ENCODE results near the gene YBEY.

The YBEY gene

GRCh38 chr21:46316708-46317324, 30.7 kb downstream of the YBEY start:
- Histone ChIP-seq H3K27me3 (ENCODE audit: insufficient read depth, insufficient read length) (no peaks in the 10 kb centered on the region), H3K9me3 (ENCODE audit: insufficient read depth, low read length) (no peaks in the 10 kb centered on the region), H3K4me1 (ENCODE audit: insufficient read depth, insufficient read length) (peaks cover 23% of the 10 kb centered on the region), H3K9ac (ENCODE audit: insufficient read length, low read depth) (peak overlapping the region; percentile 1), H3K36me3 (ENCODE audit: insufficient read depth, insufficient read length, low read length) (peaks cover 71% of the 10 kb centered on the region), H3K4me3 (ENCODE audit: insufficient read length, low read depth) (no peak overlapping the region)
- no peak for TF ChIP-seq YY1 (IDR thresholded peaks at IDR 0.05; ENCODE audit: insufficient read depth, insufficient read length)
- TF ChIP-seq ZNF274 (IDR thresholded peaks at IDR 0.05; ENCODE audit: low read depth, low read length) = no peak
- TF ChIP-seq SUZ12 (IDR thresholded peaks at IDR 0.05; ENCODE audit: extremely low read depth, insufficient read depth, insufficient read length) = no peak
- DNase-seq (ENCODE audit: low read depth, low spot score) = no peak

DNA sequence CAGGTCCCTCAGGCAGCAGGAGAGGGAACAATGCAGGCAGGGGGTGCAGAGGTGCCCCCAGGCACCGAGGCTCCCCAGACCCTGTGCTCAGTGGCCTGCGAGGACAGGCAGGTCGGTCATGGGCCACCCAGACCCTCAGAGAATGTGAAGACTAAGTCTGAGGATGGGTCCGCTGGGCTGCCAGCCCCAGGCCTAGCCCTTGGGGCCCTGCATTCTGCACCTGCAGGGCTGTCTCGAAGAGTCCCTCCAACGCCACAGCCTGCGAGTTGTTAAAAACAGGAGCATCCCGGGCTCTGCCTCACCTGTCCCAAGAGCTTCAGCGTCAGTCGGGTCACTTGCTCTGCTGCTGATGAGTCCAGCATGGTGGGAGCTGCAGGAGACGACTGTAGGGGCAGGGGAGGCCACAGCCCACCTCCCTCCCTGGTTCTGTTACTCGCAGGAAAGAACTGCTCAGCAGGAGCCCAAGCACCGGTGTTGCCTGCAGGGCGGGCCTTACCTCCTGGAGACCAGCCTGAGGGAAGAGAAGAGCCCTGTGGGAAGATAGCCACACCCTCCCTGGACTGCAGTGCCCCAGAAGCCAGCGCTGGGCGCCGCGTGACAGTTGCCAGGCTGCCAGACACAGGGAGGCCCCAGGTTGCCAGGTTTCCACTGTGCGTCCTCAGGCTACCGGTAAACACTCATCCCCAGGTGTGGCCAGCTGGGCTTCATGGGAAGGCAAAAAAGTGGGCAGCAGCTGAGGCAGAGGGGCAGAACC, 31.7 kb downstream of the YBEY start:
- DNase-seq (ENCODE audit: low read depth, low spot score) = no peak
- peak overlapping the region; percentile 66 for H3K9ac ChIP-seq (ENCODE audit: insufficient read length, low read depth)
- H3K36me3 ChIP-seq (ENCODE audit: insufficient read depth, insufficient read length, low read length) = peaks cover 80% of the 10 kb centered on the region
- no peak overlapping the region for H3K4me3 ChIP-seq (ENCODE audit: insufficient read length, low read depth)
- TF ChIP-seq SUZ12 (IDR thresholded peaks at IDR 0.05; ENCODE audit: extremely low read depth, insufficient read depth, insufficient read length) (no peak), ZNF274 (IDR thresholded peaks at IDR 0.05; ENCODE audit: low read depth, low read length) (no peak), YY1 (IDR thresholded peaks at IDR 0.05; ENCODE audit: insufficient read depth, insufficient read length) (no peak)
- no peaks in the 10 kb centered on the region for H3K9me3 ChIP-seq (ENCODE audit: insufficient read depth, low read length)
- no peaks in the 10 kb centered on the region for H3K27me3 ChIP-seq (ENCODE audit: insufficient read depth, insufficient read length)
- peaks cover 23% of the 10 kb centered on the region for H3K4me1 ChIP-seq (ENCODE audit: insufficient read depth, insufficient read length)

DNA sequence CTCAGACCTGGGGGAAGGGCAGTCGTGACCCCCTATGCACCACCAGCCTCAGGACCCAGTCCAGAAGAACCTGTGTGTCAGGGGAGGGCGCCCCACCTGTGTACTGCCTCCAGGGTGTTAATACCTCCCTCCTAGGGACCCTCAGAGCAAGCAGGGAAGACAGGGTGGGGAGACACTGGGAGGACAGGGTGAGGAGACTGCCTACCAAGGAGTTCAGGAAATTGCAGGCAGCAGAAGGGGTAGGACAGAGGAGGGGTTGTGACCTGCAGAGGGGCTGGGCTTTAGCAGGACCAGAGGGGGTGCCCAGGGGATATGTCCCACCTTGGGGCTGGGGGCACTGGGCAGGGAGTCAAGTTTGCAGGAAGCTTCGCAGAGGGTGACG, 32.3 kb downstream of the YBEY start:
- no peak for DNase-seq (ENCODE audit: low read depth, low spot score)
- Histone ChIP-seq H3K4me3 (ENCODE audit: insufficient read length, low read depth) (no peak overlapping the region), H3K9ac (ENCODE audit: insufficient read length, low read depth) (peak overlapping the region; percentile 66), H3K9me3 (ENCODE audit: insufficient read depth, low read length) (no peaks in the 10 kb centered on the region), H3K27me3 (ENCODE audit: insufficient read depth, insufficient read length) (no peaks in the 10 kb centered on the region), H3K4me1 (ENCODE audit: insufficient read depth, insufficient read length) (peaks cover 23% of the 10 kb centered on the region), H3K36me3 (ENCODE audit: insufficient read depth, insufficient read length, low read length) (peaks cover 77% of the 10 kb centered on the region)
- TF ChIP-seq YY1 (IDR thresholded peaks at IDR 0.05; ENCODE audit: insufficient read depth, insufficient read length) (no peak), ZNF274 (IDR thresholded peaks at IDR 0.05; ENCODE audit: low read depth, low read length) (no peak), SUZ12 (IDR thresholded peaks at IDR 0.05; ENCODE audit: extremely low read depth, insufficient read depth, insufficient read length) (no peak)

- Histone ChIP-seq H3K9me3 (ENCODE audit: insufficient read depth, low read length) (no peaks in the 10 kb centered on the region), H3K27me3 (ENCODE audit: insufficient read depth, insufficient read length) (no peaks in the 10 kb centered on the region), H3K4me1 (ENCODE audit: insufficient read depth, insufficient read length) (peaks cover 23% of the 10 kb centered on the region), H3K4me3 (ENCODE audit: insufficient read length, low read depth) (no peak overlapping the region), H3K36me3 (ENCODE audit: insufficient read depth, insufficient read length, low read length) (peaks cover 71% of the 10 kb centered on the region), H3K9ac (ENCODE audit: insufficient read length, low read depth) (peak overlapping the region; percentile 66)
- no peak for DNase-seq (ENCODE audit: low read depth, low spot score)
- TF ChIP-seq SUZ12 (IDR thresholded peaks at IDR 0.05; ENCODE audit: extremely low read depth, insufficient read depth, insufficient read length) = no peak
- no peak for TF ChIP-seq ZNF274 (IDR thresholded peaks at IDR 0.05; ENCODE audit: low read depth, low read length)
- TF ChIP-seq YY1 (IDR thresholded peaks at IDR 0.05; ENCODE audit: insufficient read depth, insufficient read length) = no peak
Observed at GRCh38 chr21:46319186-46319585, 33.0 kb downstream of the YBEY start.

GRCh38 chr21:46320331-46320801, 34.2 kb downstream of the YBEY start:
- DNase-seq (ENCODE audit: low read depth, low spot score) = no peak
- Histone ChIP-seq H3K9me3 (ENCODE audit: insufficient read depth, low read length) (no peaks in the 10 kb centered on the region), H3K27me3 (ENCODE audit: insufficient read depth, insufficient read length) (no peaks in the 10 kb centered on the region), H3K4me1 (ENCODE audit: insufficient read depth, insufficient read length) (peaks cover 23% of the 10 kb centered on the region), H3K36me3 (ENCODE audit: insufficient read depth, insufficient read length, low read length) (peaks cover 59% of the 10 kb centered on the region), H3K9ac (ENCODE audit: insufficient read length, low read depth) (no peak overlapping the region), H3K4me3 (ENCODE audit: insufficient read length, low read depth) (no peak overlapping the region)
- TF ChIP-seq ZNF274 (IDR thresholded peaks at IDR 0.05; ENCODE audit: low read depth, low read length) (no peak), YY1 (IDR thresholded peaks at IDR 0.05; ENCODE audit: insufficient read depth, insufficient read length) (no peak), SUZ12 (IDR thresholded peaks at IDR 0.05; ENCODE audit: extremely low read depth, insufficient read depth, insufficient read length) (no peak)

GRCh38 chr21:46322351-46323226, 36.4 kb downstream of the YBEY start:
- Histone ChIP-seq H3K4me3 (ENCODE audit: insufficient read length, low read depth) (peak overlapping the region; percentile 98), H3K9ac (ENCODE audit: insufficient read length, low read depth) (peak overlapping the region; percentile 99), H3K36me3 (ENCODE audit: insufficient read depth, insufficient read length, low read length) (peaks cover 49% of the 10 kb centered on the region), H3K27me3 (ENCODE audit: insufficient read depth, insufficient read length) (no peaks in the 10 kb centered on the region), H3K9me3 (ENCODE audit: insufficient read depth, low read length) (no peaks in the 10 kb centered on the region), H3K4me1 (ENCODE audit: insufficient read depth, insufficient read length) (peaks cover 20% of the 10 kb centered on the region)
- TF ChIP-seq ZNF274 (IDR thresholded peaks at IDR 0.05; ENCODE audit: low read depth, low read length) = no peak
- no peak for TF ChIP-seq YY1 (IDR thresholded peaks at IDR 0.05; ENCODE audit: insufficient read depth, insufficient read length)
- DNase-seq (ENCODE audit: low read depth, low spot score) = no peak

Data from NT2/D1 (cell line).